HG03139 (cell line): Measurements from ENCODE around the gene HS6ST2.
"Not testable (repeated sequence)": the region's sequence is repeated elsewhere in the genome, so short reads cannot be mapped to it uniquely, and the experiment has no call there.

Source experiments
- ATAC-seq: cut with Tn5 transposase; IDR thresholded peaks from one replicate; pipeline ENCODE4 v1.9.1; 2021; ENCODE audit not compliant: unreplicated experiment

The HS6ST2 gene

DNA sequence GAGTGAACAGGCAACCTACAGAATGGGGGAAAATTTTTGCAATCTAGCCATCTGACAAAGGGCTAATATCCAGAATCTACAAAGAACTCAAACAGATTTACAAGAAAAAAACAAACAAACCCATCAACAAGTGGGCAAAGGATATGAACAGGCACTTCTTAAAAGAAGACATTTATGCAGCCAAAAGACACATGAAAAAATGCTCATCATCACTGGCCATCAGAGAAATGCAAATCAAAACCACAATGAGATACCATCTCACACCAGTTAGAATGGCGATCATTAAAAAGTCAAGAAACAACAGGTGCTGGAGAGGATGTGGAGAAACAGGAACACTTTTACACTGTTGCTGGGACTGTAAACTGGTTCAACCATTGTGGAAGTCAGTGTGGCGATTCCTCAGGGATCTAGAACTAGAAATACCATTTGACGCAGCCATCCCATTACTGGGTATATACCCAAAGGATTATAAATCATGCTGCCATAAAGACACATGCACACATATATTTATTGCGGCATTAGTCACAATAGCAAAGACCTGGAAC lies 13.3 kb downstream of the HS6ST2 start:
- not testable (repeated sequence) for ATAC-seq

DNA sequence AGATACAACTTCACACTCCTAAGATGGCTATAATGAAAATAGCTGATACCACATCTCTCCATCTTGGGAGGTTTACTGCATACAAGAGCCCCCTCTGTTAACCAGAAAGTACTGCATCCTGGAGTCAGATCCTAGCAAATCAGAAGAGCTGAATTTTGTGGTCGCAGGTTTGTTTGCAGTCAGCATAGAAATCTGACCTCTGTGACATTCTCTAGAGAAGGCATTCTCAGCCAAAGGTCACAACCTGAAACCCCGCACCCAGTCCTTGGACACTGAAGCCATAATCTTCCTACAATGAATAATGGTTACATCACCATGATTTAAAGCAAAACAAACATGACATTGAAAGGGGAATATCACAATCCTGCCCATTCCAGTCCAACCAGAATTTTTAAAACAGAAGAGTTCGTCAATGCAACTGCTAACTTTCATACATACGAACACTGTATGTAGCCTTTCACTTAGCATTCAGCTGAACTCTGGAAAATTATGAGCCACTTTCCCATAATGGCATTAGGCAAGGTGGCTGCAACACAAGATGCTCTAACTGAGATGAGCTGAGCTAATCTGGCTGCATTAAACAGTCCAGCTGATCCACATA lies 17.6 kb downstream of the HS6ST2 start:
- no peak for ATAC-seq

DNA sequence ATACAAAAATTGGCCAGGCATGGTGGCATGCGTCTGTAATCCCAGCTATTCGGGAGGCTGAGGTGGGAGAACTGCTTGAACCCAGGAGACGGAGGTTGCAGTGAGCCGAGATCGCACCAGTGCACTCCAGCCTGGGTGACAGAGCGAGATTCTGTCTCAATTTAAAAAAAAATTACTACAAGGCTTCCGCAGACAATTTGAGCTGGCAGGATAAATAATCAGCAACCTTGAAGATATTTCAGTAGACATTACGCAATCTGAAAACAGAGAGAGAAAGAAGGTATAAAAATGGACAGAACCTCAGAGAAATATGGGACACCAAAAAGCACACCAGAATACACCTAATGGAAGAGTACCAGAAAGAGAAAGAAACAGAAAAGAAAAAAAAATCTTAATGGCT lies 25.3 kb downstream of the HS6ST2 start:
- no peak for ATAC-seq

DNA sequence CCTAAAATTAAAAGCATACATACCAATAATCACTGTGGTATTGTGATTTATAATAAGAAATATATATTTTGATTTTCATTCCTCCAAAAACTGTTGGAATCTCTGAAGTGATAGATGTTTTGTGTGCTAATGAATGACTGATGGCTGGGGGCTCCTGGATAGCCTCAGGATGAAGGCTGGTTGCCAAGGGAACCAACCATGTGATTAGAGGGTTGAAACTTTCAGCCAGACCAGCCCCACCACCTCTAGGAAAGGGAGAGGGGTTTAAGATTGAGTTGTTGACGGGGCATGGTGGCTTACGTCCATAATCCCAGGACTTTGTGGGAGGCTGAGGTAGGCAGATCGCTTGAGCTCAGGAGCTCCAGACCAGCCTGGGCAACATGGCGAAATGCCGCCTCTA lies 34.0 kb downstream of the HS6ST2 start:
- no peak for ATAC-seq

DNA sequence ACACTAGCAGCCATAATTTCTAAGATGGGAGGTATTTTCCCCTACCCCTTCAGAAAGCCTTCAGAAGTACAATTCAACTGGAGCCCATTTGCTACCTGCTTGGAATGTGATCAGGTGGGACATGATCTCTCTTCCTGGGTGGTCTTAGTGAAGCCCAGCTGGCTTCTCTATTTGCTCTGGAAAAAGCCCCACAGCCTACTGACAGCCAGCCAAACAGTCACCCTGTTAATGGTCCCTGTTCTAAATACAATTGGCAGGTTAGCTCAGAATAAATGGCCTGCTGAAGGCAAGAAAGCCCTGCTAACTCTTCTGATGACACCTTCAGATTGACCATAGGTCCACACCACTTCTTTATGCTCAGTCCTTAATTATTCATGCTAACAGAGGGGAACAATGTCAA lies 39.9 kb downstream of the HS6ST2 start:
- ATAC-seq, result no peak

DNA sequence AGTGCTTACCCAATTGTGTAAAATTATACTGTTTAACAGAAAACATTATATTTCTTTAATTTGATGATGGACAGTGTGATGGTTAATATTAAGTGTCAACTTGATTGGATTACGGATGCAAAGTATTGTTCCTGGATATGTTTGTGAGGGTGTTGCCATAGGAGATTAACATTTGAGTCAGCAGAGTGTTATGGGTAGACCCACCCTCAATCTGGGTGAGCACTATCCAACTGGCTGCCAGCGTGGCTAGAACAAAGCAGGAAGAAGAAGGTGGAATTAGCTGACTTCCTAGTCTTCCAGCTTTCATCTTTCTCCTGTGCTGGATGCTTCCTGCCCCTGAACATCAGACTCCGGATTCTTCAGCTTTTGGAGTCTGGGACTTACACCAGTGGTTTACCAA lies 42.1 kb downstream of the HS6ST2 start:
- no peak for ATAC-seq

DNA sequence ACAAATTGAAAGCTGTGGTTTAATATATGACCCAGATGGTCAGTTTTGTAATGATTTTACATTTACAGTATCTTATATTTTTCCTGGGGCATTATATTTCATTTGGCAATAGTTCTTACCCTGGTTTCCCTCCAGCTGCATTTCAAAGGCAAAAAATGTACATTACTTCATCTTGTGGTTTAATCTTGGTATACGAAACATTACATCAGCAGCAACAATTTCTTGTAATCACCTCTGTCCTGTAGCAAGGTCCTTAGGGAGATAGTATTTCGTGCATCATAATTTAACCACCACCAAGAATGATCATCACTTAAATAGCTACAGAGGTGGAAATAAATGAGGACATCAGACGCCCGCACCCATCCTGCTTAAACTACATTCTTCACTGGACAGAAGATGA lies 48.8 kb downstream of the HS6ST2 start:
- ATAC-seq, result no peak

DNA sequence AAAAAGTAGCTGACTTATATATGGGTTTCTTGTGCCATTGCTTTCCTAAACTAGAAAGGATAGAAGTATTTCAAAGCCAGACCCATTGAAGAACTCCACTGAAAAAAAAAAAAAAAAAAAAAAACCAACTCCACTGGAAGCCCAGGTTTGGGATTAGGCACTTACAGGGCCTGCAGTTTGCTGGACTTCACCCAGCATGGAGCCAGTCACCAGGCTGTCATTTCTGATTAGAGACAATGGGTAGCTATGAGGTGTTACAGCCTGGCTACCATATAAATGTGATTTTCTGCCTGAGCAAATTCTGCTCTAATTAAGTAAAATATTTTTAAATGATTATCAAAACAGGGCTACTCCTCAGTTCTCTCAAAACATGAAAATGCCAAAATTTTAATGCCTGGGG lies 49.5 kb downstream of the HS6ST2 start:
- no peak for ATAC-seq

DNA sequence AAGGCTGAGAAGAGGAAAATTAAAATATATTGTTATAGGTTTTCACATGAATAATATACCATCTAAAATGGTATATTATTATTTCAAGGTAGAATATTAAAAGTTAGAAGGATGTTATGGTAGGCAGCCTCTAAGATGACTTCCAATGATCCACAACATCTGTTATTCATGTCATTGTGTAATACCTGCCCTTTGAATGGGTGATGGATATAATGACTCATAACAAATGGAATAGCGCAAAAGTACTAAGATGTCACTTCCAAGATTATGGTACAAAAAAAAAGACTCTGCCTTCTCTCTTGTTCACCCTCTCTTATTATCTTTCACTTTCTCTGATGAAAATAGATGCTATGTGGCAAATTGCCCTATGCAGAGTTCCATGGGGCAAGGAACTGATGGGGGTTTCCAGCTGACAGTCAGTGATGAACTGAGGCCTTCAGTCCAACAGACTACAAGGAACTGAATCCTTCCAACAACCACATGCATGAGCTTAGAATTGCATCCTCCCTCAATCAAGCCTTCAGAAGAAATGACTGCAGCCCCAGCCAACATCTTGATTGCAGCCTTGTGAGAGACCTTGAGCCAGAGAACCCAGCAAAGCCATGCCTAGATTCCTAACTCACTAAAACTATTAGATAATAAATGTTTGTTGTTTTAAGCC lies 57.7 kb downstream of the HS6ST2 start:
- no peak for ATAC-seq

DNA sequence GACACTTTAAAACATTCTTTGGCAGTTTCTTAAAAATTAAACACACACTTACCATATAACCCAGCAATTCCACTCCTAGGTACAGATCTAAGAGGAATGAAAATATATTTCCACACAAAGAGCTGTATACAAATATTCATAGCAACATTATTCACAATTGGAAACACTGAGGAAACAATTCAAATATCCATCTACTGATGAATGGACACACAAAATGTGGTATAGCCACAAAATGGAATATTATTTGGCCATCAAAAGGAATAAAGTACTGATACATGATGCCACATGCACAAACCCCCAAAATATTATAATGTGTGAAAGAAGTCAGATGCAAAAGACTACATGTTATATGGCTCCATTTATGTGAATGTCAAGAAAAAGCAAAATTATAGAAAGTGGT lies 70.9 kb downstream of the HS6ST2 start:
- no peak for ATAC-seq

DNA sequence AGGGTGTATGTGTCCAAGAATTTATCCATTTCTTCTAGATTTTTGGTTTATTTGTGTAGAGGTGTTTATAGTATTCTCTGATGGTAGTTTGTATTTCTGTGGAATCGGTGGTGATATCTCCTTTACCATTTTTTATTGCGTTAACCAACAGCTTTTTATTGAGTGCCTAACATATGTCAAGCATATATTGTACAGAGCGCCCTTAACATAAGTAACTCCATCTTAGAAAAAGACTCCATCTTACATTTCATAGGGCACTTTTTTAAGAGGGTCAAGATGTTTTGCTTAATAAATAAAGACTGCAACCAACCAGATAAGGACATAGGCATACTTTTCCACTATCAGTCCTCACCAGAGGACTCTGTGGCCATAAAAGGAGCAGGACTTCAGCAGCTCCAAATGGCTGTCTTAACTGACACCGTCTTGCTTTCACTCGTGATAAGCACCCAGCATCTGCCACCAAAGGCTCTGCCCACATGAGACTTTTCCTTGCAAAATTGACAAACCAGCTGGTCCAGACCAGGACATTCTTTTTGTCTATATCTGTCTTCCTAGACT lies 75.0 kb downstream of the HS6ST2 start:
- ATAC-seq, result no peak

DNA sequence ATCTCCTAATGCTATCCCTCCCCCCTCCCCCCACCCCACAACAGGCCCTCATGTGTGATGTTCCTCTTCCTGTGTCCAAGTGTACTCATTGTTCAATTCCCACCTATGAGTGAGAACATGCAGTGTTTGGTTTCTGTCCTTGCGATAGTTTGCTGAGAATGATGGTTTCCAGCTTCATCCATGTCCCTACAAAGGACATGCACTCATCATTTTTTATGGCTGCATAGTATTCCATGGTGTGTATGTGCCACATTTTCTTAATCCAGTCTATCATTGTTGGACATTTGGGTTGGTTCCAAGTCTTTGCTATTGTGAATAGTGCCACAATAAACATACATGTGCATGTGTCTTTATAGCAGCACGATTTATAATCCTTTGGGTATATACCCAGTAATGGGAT lies 77.7 kb downstream of the HS6ST2 start:
- ATAC-seq, result not testable (repeated sequence)

DNA sequence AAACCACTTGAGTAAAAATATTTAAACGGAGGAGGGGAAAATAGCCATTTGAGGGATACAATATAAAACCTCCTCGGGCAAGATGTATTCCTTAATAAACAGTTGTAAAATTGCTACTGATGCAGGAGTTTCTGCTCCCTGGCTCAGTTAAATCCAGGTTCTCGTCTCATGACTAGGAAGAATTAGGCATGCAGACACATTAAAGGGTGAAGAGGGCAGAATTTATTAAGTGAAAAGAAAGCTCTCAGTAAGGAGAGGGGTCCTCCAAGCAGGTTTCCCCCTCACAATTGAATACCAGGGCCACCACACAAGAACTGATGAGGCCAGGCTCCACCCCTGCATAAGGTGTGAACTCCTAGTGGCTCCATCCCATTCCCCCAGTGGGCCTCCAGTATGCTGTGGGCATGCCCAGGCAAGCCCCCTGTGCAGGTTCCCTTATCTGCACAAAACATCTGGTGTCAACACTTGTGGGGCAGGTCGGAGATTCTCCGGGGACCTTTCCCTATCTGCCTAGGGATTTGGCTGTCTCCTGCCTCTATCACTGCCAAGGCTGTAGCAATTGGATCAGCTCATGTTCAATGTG lies 80.4 kb downstream of the HS6ST2 start:
- ATAC-seq, result no peak

DNA sequence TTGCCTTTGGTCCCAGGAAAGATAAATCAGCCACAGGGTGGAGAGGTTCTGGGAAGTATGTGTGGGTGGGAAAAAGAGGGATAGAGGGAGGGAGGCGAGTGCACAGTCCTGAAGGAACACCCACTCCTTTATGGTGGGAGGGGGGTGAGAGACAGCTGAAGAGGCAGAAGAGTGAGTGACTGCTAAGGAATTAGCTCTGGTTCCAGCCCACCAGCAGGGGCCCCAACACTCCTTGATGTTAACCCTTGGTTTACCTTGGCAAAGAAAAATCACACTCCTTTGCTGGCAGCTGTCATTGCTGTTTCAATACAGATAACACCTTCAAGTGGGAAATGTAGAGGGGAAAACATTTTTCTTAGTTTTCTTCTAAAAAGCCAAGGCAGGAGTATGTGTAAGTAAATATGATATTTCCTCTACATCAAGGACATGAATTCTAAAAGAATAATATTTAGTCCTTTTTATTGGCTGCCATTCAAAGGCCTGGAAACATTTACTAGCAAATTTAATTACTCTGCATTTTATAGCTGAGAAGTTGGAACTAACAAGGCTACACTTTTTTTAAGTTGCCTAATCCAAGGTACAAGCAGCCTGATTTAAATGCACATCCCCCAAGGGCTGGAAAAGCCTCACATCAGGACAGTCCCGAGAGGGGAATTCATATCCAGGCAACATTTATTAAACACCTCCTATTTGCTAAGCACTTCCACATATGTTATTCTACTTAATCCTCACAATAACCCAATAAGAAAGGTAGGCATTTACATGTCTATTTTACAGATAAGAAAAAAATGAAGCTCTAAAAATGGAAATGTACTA lies 81.7 kb downstream of the HS6ST2 start:
- ATAC-seq, result no peak

DNA sequence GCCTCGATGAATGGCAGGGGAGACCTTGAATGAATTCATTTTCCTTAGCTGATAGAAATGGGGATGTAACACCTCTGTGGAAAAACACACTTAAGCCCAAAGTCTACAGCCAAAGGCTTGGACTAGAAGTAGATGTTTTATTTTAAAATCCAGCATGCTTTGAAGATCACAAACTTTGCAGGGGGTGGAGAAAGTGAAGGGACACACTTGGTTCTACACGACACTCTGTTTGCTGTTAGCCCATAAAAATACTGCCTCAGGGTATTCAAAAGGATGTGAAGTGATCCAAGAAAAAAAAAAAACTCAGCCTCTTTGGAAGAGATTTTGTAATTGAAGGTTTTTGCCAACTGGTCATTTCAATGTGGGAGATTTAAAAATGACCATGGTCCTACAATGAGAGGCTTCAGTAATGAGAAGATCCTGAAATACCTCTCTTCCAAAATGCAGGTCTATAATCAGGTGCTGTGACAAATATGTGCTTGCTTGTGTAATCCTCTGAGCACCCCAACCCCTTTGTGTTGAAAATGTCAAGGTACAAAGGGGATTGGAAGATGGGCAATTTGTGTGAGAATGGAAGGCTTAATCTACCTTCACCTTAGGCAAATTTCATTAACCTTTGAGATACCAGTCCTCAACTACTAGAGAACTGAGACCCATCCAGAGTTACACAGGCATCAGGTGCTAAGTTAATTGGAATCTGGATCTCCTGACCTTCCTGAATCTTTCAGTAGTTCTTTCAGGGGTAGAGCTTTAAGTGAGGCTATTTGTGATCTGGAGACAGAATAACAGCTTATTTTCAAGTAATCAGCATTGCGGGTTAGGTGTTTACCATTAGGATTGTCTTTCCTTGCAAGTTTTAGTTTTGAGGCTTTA lies 82.5 kb downstream of the HS6ST2 start:
- no peak for ATAC-seq

DNA sequence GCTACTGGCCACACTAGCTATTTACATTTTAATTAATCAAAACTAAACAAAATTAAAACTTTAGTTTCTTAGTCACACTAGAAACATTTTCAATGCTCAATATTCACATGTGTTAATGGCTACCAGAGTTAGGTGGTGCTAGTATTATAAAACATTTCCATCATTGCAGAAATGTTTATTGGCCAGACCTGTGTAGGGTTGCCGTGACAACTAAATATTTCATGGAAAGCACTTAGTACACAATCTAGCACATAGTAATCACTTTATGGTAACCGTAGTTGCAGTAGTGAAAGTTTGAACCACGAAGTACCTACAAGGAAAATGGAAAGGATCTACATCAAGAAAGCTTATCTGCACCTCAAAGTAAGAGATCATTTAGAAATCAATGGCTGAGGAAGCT lies 95.9 kb downstream of the HS6ST2 start:
- ATAC-seq, result no peak

DNA sequence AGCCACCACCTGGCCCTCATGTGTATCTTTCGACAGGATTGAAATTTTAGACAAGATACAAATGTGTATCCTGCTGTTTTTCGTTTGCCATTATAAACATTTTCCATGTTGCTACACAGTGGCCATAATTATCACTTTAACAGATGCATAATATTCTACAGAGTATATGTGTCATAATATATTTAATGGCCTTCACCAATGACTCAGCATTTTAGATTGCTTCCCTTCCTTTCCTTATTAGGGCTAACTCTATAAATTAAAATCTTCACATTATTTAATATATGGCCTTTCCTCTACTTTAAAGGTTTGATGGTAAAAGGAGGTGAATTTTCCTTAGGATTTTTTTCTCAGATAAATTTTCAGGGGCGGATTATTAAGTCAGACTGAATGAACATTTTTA lies 97.4 kb downstream of the HS6ST2 start:
- ATAC-seq, result no peak

DNA sequence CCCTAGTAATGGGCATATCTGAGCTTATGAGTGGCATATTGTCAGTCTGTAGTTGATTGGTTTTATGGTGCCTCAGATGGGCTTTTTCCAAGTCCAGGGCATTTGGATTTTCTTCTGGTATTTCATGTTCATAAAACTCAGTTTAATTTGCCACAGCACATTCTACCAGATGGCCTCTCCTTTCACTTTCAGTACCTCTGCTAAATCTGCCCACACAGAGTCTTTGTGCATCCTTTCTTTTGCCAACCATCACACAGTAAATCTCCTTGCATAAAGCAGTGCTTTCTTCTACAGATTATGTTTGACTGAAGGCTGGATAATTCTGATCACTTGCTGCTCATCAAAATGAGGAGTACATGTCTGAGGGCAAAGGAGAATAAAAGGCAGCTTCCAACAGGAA lies 98.2 kb downstream of the HS6ST2 start:
- no peak for ATAC-seq

DNA sequence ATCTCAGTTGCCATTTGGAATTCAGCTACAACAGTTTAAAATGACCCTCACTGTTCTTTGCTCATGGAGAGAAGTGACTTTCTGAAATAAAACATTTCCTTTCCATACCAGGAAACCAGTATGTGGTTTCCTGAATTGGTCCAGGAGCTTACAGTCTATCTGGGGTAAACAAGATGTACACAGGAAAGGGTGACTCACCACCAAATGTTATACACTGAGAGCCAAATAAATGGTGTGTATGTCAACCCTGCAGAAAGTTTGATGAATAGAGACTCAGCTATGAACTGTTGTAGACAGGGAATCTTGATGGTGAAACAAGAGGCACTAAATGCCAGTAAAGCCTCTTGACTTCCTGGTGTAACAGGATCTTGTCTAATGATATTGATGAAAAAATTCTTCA lies 100.4 kb downstream of the HS6ST2 start:
- no peak for ATAC-seq

DNA sequence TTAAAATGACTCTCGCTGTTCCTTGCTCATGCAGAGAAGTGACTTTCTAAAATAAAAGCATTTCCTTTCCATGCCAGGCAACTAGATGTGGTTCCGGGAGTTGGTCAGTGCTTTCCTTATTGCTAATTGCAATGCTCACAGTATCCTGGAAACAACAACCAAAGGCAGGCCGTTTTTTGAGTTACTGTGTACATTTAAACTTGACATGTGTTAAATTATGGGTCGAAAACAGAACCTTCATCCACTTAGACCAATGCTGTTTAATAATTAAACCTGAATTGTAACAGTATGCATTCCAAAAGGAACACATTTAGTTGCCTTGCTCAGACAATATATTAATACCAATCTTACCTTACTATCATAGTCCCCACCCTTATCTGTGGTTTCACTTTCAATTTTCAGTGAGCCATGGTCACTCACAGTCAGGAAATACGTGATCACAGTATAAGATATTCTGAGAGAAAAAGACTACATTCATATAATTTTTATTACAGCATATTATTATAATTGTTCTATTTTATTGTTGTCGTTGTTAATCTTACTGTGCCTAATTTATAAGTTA lies 102.6 kb downstream of the HS6ST2 start:
- ATAC-seq, result no peak
